ENCODE data around the gene RABAC1.

DNA sequence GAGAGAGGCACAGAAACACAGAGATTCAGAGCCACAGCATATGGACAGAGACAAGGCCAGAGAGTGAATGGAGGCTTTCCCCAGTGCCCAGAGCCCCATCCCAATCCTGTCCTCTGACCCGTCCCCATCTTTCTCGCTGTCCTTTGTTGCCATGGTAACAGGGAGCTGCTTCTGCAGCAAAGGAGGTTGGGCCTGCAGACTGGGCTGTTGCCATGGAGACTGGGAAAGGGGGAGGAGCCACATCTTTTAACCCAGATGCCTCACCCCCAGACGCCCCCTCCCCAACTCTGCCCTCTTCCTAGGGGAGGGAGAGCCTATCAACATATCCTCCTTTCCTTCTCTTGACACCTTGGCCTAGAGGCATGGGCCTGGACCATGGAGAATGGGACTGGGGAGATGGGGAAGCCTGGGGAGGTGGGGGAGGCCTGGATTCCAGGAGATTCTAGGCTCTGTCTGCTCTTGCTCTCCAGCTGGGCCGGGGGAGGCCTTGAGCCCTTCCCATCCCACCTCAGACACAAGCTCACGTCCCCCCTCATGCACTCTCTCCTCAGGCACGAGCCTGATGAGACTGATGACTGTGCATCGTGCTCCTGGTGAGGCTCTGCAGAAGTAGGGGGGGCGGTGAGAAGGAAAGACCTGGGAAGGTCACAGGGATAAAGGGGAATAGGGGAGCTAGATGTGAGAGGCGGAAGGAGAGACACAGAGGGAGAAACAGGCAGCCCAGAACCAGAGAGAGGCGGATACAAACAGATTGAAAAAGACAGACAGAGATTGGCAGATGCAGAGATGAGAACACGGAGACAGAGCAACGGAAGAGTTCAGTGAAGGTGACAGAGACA, 37.1 kb upstream of the RABAC1 start:
- TF ChIP-seq SIN3A (IDR thresholded peaks at IDR 0.05; ENCODE audit: low read depth), result no peak
- TF ChIP-seq, protein P1, sequence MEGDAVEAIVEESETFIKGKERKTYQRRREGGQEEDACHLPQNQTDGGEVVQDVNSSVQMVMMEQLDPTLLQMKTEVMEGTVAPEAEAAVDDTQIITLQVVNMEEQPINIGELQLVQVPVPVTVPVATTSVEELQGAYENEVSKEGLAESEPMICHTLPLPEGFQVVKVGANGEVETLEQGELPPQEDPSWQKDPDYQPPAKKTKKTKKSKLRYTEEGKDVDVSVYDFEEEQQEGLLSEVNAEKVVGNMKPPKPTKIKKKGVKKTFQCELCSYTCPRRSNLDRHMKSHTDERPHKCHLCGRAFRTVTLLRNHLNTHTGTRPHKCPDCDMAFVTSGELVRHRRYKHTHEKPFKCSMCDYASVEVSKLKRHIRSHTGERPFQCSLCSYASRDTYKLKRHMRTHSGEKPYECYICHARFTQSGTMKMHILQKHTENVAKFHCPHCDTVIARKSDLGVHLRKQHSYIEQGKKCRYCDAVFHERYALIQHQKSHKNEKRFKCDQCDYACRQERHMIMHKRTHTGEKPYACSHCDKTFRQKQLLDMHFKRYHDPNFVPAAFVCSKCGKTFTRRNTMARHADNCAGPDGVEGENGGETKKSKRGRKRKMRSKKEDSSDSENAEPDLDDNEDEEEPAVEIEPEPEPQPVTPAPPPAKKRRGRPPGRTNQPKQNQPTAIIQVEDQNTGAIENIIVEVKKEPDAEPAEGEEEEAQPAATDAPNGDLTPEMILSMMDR (IDR thresholded peaks at IDR 0.05 in 2 of 3, conservative IDR thresholded peaks at IDR 0.05 in 1 of 3; ENCODE audit: borderline replicate concordance in 1 of 3, insufficient read depth in 1 of 3, low read depth in 2 of 3, low read length in 2 of 3), result no peak
- no peak for TF ChIP-seq POLR2A (IDR thresholded peaks at IDR 0.05; ENCODE audit: borderline replicate concordance, extremely low read depth, insufficient read depth, insufficient read length)
- TF ChIP-seq RAD21 (IDR thresholded peaks at IDR 0.05; ENCODE audit: low read depth), result no peak
- TF ChIP-seq ZBTB33 (IDR thresholded peaks at IDR 0.05; ENCODE audit: extremely low read depth, insufficient replicate concordance, low read length), result no peak
- TF ChIP-seq, protein P2, sequence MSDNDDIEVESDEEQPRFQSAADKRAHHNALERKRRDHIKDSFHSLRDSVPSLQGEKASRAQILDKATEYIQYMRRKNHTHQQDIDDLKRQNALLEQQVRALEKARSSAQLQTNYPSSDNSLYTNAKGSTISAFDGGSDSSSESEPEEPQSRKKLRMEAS (IDR thresholded peaks at IDR 0.05), result no peak
- no peak for TF ChIP-seq SP1 (IDR thresholded peaks at IDR 0.05; ENCODE audit: low read depth)
- TF ChIP-seq, protein P3, sequence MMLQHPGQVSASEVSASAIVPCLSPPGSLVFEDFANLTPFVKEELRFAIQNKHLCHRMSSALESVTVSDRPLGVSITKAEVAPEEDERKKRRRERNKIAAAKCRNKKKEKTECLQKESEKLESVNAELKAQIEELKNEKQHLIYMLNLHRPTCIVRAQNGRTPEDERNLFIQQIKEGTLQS (IDR thresholded peaks at IDR 0.05), result no peak

Measured in HCT116 (cell line).